Stimulated activated CD4-positive, alpha-beta T cell treated with anti-CD3 and anti-CD28 coated beads, Interleukin-12 subunit alpha, Interleukin-12 subunit beta, amount 100 ng/mL, for 24 hours (primary cell): ENCODE results near the gene ITGA2B.
"Not testable (repeated sequence)": the region's sequence is repeated elsewhere in the genome, so short reads cannot be mapped to it uniquely, and the experiment has no call there.

Source experiments
- DNase-seq, 2 experiments: peaks; one replicate each; pipeline ENCODE4 v3.0.0-alpha.2; 2020; ENCODE audit warnings: low read depth in 2 of 2

ITGA2B gene

DNA sequence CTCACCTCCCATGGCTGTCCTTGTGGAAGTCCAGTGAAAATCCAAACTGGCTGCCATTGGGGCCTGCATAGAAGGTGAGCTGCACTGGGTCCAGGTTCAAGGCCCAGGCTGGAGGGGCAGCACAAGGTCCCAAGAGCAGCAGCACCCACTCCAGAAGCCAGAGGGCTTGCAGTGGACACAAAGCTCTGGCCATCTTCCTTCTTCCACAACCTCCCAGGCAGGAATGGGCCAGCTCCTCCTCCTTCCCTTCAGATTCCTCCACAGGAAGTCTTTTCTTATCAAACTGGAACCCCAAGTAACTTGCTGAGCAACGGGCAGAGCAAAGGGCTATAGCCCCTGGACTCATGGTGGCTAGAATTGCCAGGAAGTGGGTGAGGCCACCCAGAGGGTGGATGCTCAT, at the start of gene ITGA2B:
TSS of gene ITGA2B (minus strand) at position 369 of the 400 bp plus-strand sequence. CDS start at position 193, 176 bp downstream.
- no peak for DNase-seq

GRCh38 chr17:44439168-44439567, 49.7 kb upstream of the ITGA2B start:
- no peak for DNase-seq

GRCh38 chr17:44438636-44439035, 49.2 kb upstream of the ITGA2B start:
- DNase-seq: no peak

GRCh38 chr17:44436336-44436735, 46.9 kb upstream of the ITGA2B start:
- no peak for DNase-seq

GRCh38 chr17:44432254-44433157, 43.1 kb upstream of the ITGA2B start:
- no peak for DNase-seq

DNA sequence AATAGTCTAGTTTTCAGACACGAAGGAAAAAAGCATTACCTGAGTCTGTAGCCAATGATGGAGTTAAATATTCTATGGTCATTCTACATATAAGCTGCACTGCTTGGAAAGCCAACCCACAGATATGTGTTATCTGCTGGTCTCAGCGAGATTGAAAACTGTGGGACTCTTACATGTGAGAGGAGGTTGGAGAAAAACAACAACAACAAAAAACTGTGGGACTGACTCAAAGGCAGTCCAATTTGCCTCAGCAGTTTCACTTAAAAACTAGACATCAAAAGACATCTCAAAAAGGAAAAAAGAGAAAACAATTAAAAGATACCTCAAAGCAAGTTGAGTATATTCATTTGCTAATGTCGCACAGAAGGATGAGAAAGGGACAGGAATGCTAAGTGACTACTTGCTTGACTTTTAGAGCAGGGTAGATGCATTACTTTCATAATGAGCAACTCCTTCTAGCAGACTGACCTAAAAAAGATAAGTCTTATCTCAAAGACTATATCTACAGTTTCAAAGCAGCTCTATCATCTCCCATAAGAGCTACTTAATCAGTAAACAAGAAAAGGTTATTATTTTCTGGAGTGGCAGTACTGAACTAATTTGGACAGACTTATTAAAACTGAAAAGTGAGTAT, 35.5 kb upstream of the ITGA2B start:
- DNase-seq: no peak

GRCh38 chr17:44417553-44417952, 28.1 kb upstream of the ITGA2B start:
- no peak for DNase-seq

DNA sequence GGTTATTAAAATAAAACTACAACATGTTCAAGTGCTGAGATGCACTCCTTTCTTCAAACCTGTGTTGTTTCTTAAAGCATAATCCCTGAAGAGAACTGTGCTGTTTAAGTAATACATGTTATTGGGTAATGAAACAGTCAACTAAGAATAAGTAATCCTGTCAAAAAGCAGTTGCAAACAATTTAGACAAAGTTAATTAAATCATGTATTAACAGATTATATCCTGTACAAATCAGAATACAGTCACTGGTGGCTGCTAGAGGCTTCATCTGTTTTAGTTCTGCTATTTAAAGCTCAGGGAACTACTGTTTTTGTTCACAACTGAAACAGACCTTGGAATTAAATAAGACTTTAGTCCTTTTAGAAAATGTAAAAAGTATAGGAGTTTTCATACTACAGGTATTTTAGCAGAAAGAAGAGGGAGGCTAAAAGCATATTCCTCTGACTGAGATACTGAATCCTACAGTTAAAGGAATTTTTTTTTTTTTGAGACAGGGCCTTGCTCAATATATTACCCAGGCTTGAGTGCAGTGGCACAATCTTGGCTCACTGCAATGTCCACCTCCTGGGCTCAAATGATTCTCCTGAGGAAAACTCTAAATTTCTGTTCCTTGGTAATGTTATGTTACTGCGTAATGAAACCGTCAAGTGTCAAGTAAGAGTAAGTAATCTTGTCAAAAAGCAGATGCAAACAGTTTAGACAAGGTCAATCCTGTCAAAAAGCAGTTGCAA, 27.3 kb upstream of the ITGA2B start:
- no peak for DNase-seq

- no peak for DNase-seq
Measured at GRCh38 chr17:44414394-44415155, 25.1 kb upstream of the ITGA2B start.

DNA sequence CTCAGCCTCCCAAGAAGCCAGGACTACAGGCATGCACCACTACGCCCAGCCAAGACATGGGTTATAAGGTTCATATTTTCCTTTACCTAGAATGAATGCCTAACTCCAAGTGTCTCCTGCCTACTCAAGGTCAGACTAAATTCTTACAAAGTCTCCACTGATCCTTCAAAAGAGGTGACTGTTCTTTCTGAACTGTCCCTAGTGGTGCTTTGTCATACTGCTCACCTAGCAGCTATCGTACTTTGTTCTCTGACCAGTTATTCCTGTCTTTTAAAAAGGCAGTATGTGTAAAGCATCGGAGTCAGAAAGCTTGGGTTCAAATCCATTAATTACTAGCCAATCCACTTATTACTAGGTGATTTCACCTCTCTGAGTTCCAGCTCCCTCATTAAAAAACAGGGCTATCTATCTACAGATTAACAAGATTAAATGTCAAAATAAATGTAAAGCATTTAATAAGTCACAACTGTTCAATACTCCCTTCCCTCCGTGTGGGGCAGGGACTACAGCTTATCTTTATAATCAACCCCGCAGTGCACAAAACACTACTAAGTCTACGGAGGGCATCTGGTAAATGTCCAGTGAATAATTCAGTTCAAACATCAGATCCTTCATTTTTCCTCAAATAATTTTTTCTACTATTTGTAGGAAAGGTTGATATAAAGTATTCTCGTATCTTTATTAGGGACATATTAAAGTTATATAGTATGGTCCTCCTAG, 20.0 kb upstream of the ITGA2B start:
- no peak for DNase-seq

GRCh38 chr17:44408786-44409185, 19.3 kb upstream of the ITGA2B start:
- DNase-seq: no peak

- DNase-seq: no peak
Measured at GRCh38 chr17:44402564-44403172, 13.2 kb upstream of the ITGA2B start.

GRCh38 chr17:44400226-44400847, 10.9 kb upstream of the ITGA2B start:
- DNase-seq: no peak

GRCh38 chr17:44398692-44399691, 9.5 kb upstream of the ITGA2B start:
- DNase-seq: no peak

- no peak for DNase-seq
Measured at GRCh38 chr17:44397479-44398440, 8.3 kb upstream of the ITGA2B start.

DNA sequence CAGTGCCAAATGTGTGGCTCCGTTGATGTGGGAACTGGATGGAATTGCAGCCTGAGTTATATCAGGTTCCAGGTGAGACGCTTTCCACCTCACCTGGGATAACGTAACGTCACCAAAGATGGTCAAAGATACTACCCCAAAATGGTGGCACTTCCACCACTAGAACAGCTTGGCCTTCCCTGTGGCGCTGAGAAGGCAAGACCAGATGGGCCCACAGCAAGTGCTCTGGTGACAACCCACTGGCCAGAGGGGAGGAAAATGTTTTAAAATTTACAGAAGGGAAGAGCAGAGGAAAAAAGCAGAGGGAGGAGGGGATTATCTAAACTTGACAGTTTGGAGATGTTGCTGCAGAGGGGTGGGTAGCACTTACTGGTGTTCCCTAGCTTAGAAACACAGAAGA, 7.5 kb upstream of the ITGA2B start:
- DNase-seq: no peak

- no peak for DNase-seq
Measured at GRCh38 chr17:44394833-44395232, 5.4 kb upstream of the ITGA2B start.

- not testable (repeated sequence) for DNase-seq
Measured at GRCh38 chr17:44394112-44394511, 4.7 kb upstream of the ITGA2B start.
